HepG2 (cell line): ENCODE measurements around the gene MAML1. TPM values are rescaled to one million over a fixed set of nuclear protein-coding genes. Genes with fewer than 3 reads are reported as not detected.

Source experiments
- ATAC-seq: fragments of 200-7000 bp; cut with Tn5 transposase; 3 replicates; pipeline ENCODE4 v1.9.1; 2020; ENCODE audit warnings: mild to moderate bottlenecking, moderate library complexity
- BruUV-seq: library from RNA; stranded (reverse); fragments of 400-500 nt; replicated peaks from 2 replicates; lab custom pipeline; 2021; lab: Mats Ljungman, UMichigan
- CTCF ChIA-PET: fragments of 300-600 bp; formaldehyde crosslinking; extraction: SDS; loops from one replicate; lab custom pipeline; 2021; ENCODE audit warnings: low total read pairs, inconsistent platforms, low intra/inter-chr PET ratio; lab: Yijun Ruan, JAX
- POLR2A ChIA-PET: fragments of 350-600 bp; sonication (Branson Sonifier 250); formaldehyde crosslinking; loops from one replicate; lab custom pipeline; 2020; ENCODE audit warnings: antibody characterized with exemption, inconsistent platforms; lab: Yijun Ruan, JAX
- DNase-seq: peaks from one replicate; pipeline ENCODE4 v3.0.0-alpha.2; 2015; ENCODE audit warnings: low spot score
- FAIRE-seq: peaks from 3 replicates; lab custom pipeline; 2011; peaks lifted over from hg19 to GRCh38; lab: Jason Lieb, UNC
- H2AFZ ChIP-seq: one replicate; pipeline ENCODE4 v1.6.1; 2011; ENCODE audit warnings: low read length, inconsistent platforms
- H3K27ac ChIP-seq: fragments of 300-600 bp; 3 replicates; pipeline ENCODE4 v1.8.0; 2011; ENCODE audit warnings: mixed run types, mild to moderate bottlenecking, mixed read lengths, low read length, inconsistent platforms; ENCODE audit not compliant: insufficient read depth; ENCODE audit errors: extremely low read length
- H3K27me3 ChIP-seq, 2 experiments: fragments of 200-600 bp in 1 of 2; 2 replicates in 1 of 2; 3 replicates in 1 of 2; pipeline versions ENCODE4 v1.6.0 to v1.8.0; 2011; ENCODE audit warnings: low read length in 2 of 2, mild to moderate bottlenecking in 2 of 2, moderate library complexity in 2 of 2, inconsistent platforms in 1 of 2; ENCODE audit not compliant: insufficient read depth in 2 of 2, control insufficient read depth in 1 of 2
- H3K36me3 ChIP-seq, 2 experiments: fragments of 200-600 bp in 1 of 2; replicated peaks in 1 of 2; 2 replicates in 1 of 2; 3 replicates in 1 of 2; pipeline versions ENCODE4 v1.5.1 to v1.8.0; 2011; ENCODE audit warnings: low read length in 2 of 2, inconsistent platforms in 1 of 2; ENCODE audit not compliant: insufficient read depth in 2 of 2, control insufficient read depth in 1 of 2
- H3K4me1 ChIP-seq: 2 replicates; pipeline ENCODE4 v1.5.1; 2012; ENCODE audit warnings: low read length, inconsistent platforms; ENCODE audit not compliant: insufficient read depth
- H3K4me2 ChIP-seq: 2 replicates; pipeline ENCODE4 v1.6.0; 2011; ENCODE audit warnings: low read depth, low read length, inconsistent platforms
- H3K4me3 ChIP-seq, 3 experiments: fragments of 200-600 bp in 1 of 3; sonication (generic), shearing (Covaris generic) in 1 of 3; replicated peaks in 1 of 3; 2 replicates each; pipeline ENCODE4 v1.5.1; 2011 to 2016; ENCODE audit warnings: low read length in 3 of 3, inconsistent platforms in 2 of 3, low read depth in 2 of 3, mild to moderate bottlenecking in 2 of 3, control low read depth in 1 of 3, mixed read lengths in 1 of 3; ENCODE audit not compliant: insufficient read depth in 1 of 3
- H3K79me2 ChIP-seq: one replicate; pipeline ENCODE4 v1.6.1; 2011; ENCODE audit warnings: low read length, inconsistent platforms; ENCODE audit not compliant: insufficient read depth
- H3K9ac ChIP-seq: 2 replicates; pipeline ENCODE4 v1.6.0; 2011; ENCODE audit warnings: mild to moderate bottlenecking, low read depth, low read length, inconsistent platforms; ENCODE audit not compliant: insufficient read depth
- H3K9me3 ChIP-seq: 2 replicates; pipeline ENCODE4 v1.5.1; 2012; ENCODE audit warnings: mild to moderate bottlenecking, low read length
- H4K20me1 ChIP-seq: 2 replicates; pipeline ENCODE4 v1.6.0; 2011; ENCODE audit warnings: inconsistent platforms, mild to moderate bottlenecking, low read length, moderate library complexity; ENCODE audit not compliant: insufficient read depth
- BCL3 ChIP-seq: sonication (generic); formaldehyde crosslinking; IDR thresholded peaks from 2 replicates; pipeline ENCODE4 v1.5.1; 2020; ENCODE audit warnings: mild to moderate bottlenecking, missing genetic modification reagents, moderate library complexity
- FOXK2 ChIP-seq: fragments of 450-650 bp; IDR thresholded peaks from 2 replicates; pipeline ENCODE4 v1.6.1; 2016
- GMEB2 ChIP-seq: IDR thresholded peaks from 2 replicates; pipeline ENCODE4 v1.6.1; 2016; ENCODE audit warnings: missing biosample characterization, missing genetic modification reagents, low read depth
- HCFC1 ChIP-seq: fragments of 150-350 bp; IDR thresholded peaks from 2 replicates; pipeline ENCODE4 v1.6.1; 2014; ENCODE audit warnings: low read depth, low read length
- HOXD1 ChIP-seq: sonication (generic); formaldehyde crosslinking; IDR thresholded peaks from 2 replicates; pipeline ENCODE4 v1.5.0; 2020; ENCODE audit warnings: missing genetic modification reagents
- MATR3 ChIP-seq: sonication (generic); formaldehyde crosslinking; IDR thresholded peaks from 2 replicates; pipeline ENCODE4 v1.4.0; 2020; ENCODE audit warnings: missing genetic modification reagents
- MYC ChIP-seq: sonication (generic); formaldehyde crosslinking; IDR thresholded peaks from 2 replicates; pipeline ENCODE4 v1.9.0; 2021; ENCODE audit warnings: missing genetic modification reagents, borderline replicate concordance
- NFE2L2 ChIP-seq: fragments of 150-350 bp; IDR thresholded peaks from 2 replicates; pipeline ENCODE4 v1.6.1; 2014; ENCODE audit warnings: low read length
- PAX8 ChIP-seq: sonication (generic); formaldehyde crosslinking; IDR thresholded peaks from 2 replicates; pipeline ENCODE4 v1.8.0; 2022; ENCODE audit warnings: mild to moderate bottlenecking, missing genetic modification reagents, borderline replicate concordance
- ZFP36 ChIP-seq: fragments of 150-350 bp; IDR thresholded peaks from 2 replicates; pipeline ENCODE4 v1.6.1; 2018; ENCODE audit warnings: borderline replicate concordance, low read length, low read depth; ENCODE audit not compliant: partially characterized antibody
- ZNF124 ChIP-seq: sonication (generic); formaldehyde crosslinking; IDR thresholded peaks from 2 replicates; pipeline ENCODE4 v1.4.0; 2020; ENCODE audit warnings: missing genetic modification reagents
- ZNF33B ChIP-seq: sonication (generic); formaldehyde crosslinking; IDR thresholded peaks from 2 replicates; pipeline ENCODE4 v1.5.1; 2020; ENCODE audit warnings: mild to moderate bottlenecking, missing genetic modification reagents
- ZNF598 ChIP-seq: sonication (generic); formaldehyde crosslinking; IDR thresholded peaks from 2 replicates; pipeline ENCODE4 v1.5.1; 2020; ENCODE audit warnings: mild to moderate bottlenecking, missing genetic modification reagents, borderline replicate concordance
- WGBS: methylation state at CpG from one replicate; pipeline ENCODE4 v1.1.6; 2017; ENCODE audit warnings: low lambda C conversion rate; 5-methylcytosine and 5-hydroxymethylcytosine counted together
- in situ Hi-C: cut with HindIII; loops from 2 replicates; pipeline ENCODE4 v1.10.0; 2017; ENCODE audit warnings: low pct_unique_long_range_greater_than_20kb; ENCODE audit not compliant: extremely low pct_ligation_motif_present
- intact Hi-C: fragments of 100-400 bp; cut with micrococcal nuclease; formaldehyde crosslinking; loops from one replicate; pipeline ENCODE4 v1.10.0; 2022; ENCODE audit not compliant: unreplicated experiment
- polyA plus RNA-seq, 8 experiments: library from polyadenylated mRNA; depleted of rRNA in 3 of 8; stranded (reverse) in 7 of 8; unstranded in 1 of 8; fragments of >200 nt; fragmentation: Illumina TruSeq in 4 of 8; extraction: Trizol in 4 of 8; gene quantifications; 2 replicates each; pipeline versions ENCODE4 v1.2.1 to v1.2.3, GENCODE V29; 2011 to 2016; ENCODE audit warnings: low read depth in 4 of 8, missing spikeins in 1 of 8, mixed read lengths in 1 of 8; ENCODE audit not compliant: insufficient read depth in 1 of 8
- total RNA-seq, 5 experiments: library from RNA; depleted of rRNA; stranded (reverse); fragments of >200 nt; fragmentation: Illumina TruSeq; extraction: Trizol; gene quantifications; 2 replicates each; pipeline ENCODE4 v1.2.3, GENCODE V29; 2016; ENCODE audit warnings: low read depth in 1 of 5
- TF ChIP-seq, protein P1 (sequence below): sonication (generic); formaldehyde crosslinking; IDR thresholded peaks from 2 replicates; pipeline ENCODE4 v1.4.0; 2020; ENCODE audit warnings: low read depth, mild to moderate bottlenecking, missing genetic modification reagents
- TF ChIP-seq, protein P2 (sequence below): fragments of 450-650 bp; IDR thresholded peaks from 2 replicates; pipeline ENCODE4 v1.6.1; 2017; ENCODE audit warnings: mild to moderate bottlenecking
- TF ChIP-seq, protein P3 (sequence below): sonication (generic); formaldehyde crosslinking; IDR thresholded peaks from 2 replicates; pipeline ENCODE4 v1.4.0; 2020; ENCODE audit warnings: mild to moderate bottlenecking, missing genetic modification reagents, borderline replicate concordance

Gene MAML1
- total and polyA plus RNA-seq, 2 of the 13 experiments (the other 11 are each of a cell fraction or from before 2014, with no cell fraction given), result 10.0 to 10.8 TPM

GRCh38 chr5:179794575-179794974 lies 62.0 kb downstream of the MAML1 start:
- peak overlapping the region; percentile 86 for H3K4me2 ChIP-seq
- no peak overlapping the region for H3K27ac ChIP-seq
- H3K9ac ChIP-seq, result peak overlapping the region; percentile 35; the same call in 1 of the 2 replicates
- POLR2A ChIA-PET, result interaction anchor here (2.1 to 2.3 kb wide), 3 partner anchors 26 to 171 kb away, joined by 5 to 11 read pairs (median 9); partner anchors contain the start of genes HNRNPH1 and SQSTM1
- no CpG with 5 or more reads among the region's 3 CpGs for WGBS
- CTCF ChIA-PET, result interaction anchor here (2.5 kb wide), 1 partner anchor 32 kb away, joined by 11 read pairs; no protein-coding TSS in a partner anchor
- intact Hi-C loops (no loop called here), in situ Hi-C loops (no loop called here)
- BruUV-seq, result no TSS peak
- H2AFZ ChIP-seq, result no peak overlapping the region
- DNase-seq, result no peak
- H3K4me1 ChIP-seq, result peaks cover 39% of the 10 kb centered on the region
- no peaks in the 10 kb centered on the region for H3K79me2 ChIP-seq
- no peaks in the 10 kb centered on the region for H4K20me1 ChIP-seq
- no peaks in the 10 kb centered on the region for H3K9me3 ChIP-seq
- no peaks in the 10 kb centered on the region for H3K27me3 ChIP-seq
- peaks cover 12 to 18% of the 10 kb centered on the region in 2 experiments; a peak in 4 of 5 replicates for H3K36me3 ChIP-seq
- FAIRE-seq, result no peak
- H3K4me3 ChIP-seq, result peak overlapping the region in 1 of 3 experiments; percentile 76; a peak in 2 of 6 replicates
- peak; percentile 5 for ATAC-seq
- TF ChIP-seq, protein P1, sequence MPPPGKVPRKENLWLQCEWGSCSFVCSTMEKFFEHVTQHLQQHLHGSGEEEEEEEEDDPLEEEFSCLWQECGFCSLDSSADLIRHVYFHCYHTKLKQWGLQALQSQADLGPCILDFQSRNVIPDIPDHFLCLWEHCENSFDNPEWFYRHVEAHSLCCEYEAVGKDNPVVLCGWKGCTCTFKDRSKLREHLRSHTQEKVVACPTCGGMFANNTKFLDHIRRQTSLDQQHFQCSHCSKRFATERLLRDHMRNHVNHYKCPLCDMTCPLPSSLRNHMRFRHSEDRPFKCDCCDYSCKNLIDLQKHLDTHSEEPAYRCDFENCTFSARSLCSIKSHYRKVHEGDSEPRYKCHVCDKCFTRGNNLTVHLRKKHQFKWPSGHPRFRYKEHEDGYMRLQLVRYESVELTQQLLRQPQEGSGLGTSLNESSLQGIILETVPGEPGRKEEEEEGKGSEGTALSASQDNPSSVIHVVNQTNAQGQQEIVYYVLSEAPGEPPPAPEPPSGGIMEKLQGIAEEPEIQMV, result no peak
- TF ChIP-seq ZNF124 (CRISPR knock-in tag), result no peak
- TF ChIP-seq MYC (CRISPR knock-in tag), result 0 out of 2 replicates have a peak, but pooled peaks have one; percentile 3
- no peak for TF ChIP-seq ZFP36
- TF ChIP-seq PAX8 (CRISPR knock-in tag), result no peak
- no peak for TF ChIP-seq MATR3 (CRISPR knock-in tag)
- TF ChIP-seq BCL3 (CRISPR knock-in tag), result 0 out of 2 replicates have a peak, but pooled peaks have one; percentile 63
- TF ChIP-seq GMEB2, result no peak
- TF ChIP-seq, protein P2, sequence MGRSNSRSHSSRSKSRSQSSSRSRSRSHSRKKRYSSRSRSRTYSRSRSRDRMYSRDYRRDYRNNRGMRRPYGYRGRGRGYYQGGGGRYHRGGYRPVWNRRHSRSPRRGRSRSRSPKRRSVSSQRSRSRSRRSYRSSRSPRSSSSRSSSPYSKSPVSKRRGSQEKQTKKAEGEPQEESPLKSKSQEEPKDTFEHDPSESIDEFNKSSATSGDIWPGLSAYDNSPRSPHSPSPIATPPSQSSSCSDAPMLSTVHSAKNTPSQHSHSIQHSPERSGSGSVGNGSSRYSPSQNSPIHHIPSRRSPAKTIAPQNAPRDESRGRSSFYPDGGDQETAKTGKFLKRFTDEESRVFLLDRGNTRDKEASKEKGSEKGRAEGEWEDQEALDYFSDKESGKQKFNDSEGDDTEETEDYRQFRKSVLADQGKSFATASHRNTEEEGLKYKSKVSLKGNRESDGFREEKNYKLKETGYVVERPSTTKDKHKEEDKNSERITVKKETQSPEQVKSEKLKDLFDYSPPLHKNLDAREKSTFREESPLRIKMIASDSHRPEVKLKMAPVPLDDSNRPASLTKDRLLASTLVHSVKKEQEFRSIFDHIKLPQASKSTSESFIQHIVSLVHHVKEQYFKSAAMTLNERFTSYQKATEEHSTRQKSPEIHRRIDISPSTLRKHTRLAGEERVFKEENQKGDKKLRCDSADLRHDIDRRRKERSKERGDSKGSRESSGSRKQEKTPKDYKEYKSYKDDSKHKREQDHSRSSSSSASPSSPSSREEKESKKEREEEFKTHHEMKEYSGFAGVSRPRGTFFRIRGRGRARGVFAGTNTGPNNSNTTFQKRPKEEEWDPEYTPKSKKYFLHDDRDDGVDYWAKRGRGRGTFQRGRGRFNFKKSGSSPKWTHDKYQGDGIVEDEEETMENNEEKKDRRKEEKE, result no peak
- TF ChIP-seq, protein P3, sequence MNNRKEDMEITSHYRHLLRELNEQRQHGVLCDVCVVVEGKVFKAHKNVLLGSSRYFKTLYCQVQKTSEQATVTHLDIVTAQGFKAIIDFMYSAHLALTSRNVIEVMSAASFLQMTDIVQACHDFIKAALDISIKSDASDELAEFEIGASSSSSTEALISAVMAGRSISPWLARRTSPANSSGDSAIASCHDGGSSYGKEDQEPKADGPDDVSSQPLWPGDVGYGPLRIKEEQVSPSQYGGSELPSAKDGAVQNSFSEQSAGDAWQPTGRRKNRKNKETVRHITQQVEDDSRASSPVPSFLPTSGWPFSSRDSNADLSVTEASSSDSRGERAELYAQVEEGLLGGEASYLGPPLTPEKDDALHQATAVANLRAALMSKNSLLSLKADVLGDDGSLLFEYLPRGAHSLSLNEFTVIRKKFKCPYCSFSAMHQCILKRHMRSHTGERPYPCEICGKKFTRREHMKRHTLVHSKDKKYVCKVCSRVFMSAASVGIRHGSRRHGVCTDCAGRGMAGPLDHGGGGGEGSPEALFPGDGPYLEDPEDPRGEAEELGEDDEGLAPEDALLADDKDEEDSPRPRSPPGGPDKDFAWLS, result no peak
- TF ChIP-seq HCFC1, result no peak
- no peak for TF ChIP-seq HOXD1 (CRISPR knock-in tag)
- TF ChIP-seq ZNF598 (CRISPR knock-in tag), result 0 out of 2 replicates have a peak, but pooled peaks have one; percentile 26
- no peak for TF ChIP-seq NFE2L2
- TF ChIP-seq FOXK2, result no peak
- TF ChIP-seq ZNF33B (CRISPR knock-in tag), result 0 out of 2 replicates have a peak, but pooled peaks have one; percentile 28
